Right lobe of liver (tissue), 4 donors: ENCODE measurements around the gene ACTG2.

Experiments used
- CTCF ChIP-seq, 4 donors: fragments of 200-600 bp in 3 of 4; fragments of 450-650 bp in 1 of 4; IDR thresholded peaks; one replicate each; pipeline versions ENCODE4 v1.5.1 to v1.8.0; 2016 to 2022; ENCODE audit warnings: antibody characterized with exemption in 4 of 4, mild to moderate bottlenecking in 2 of 4
- POLR2A ChIP-seq: fragments of 450-650 bp; IDR thresholded peaks from one replicate; pipeline ENCODE4 v1.6.1; 2017; ENCODE audit warnings: antibody characterized with exemption, mild to moderate bottlenecking
- donor health status: DM: no; HTN: no; CAD: no.
- donor health status: DM: no; HTN: no; CAD: no.
- donor health status: DM: no; HTN: yes; CAD: no.

- TF ChIP-seq CTCF (IDR thresholded peaks at IDR 0.05) = no peak
- TF ChIP-seq POLR2A = no peak
These were observed 36.1 kb downstream of the ACTG2 start for GRCh38 chr2:73928963-73929347.
